Lower lobe of right lung (tissue), 2 donors: ENCODE measurements around the gene KAT2A. TPM values are rescaled to one million over a fixed set of nuclear protein-coding genes. Genes with fewer than 3 reads are reported as not detected.

Experiments used
- ATAC-seq, 2 donors: fragments of 200-7000 bp; cut with Tn5 transposase; one replicate each; pipeline ENCODE4 v1.9.1; 2020 to 2022; ENCODE audit warnings: mild to moderate bottlenecking in 2 of 2, moderate library complexity in 2 of 2
- DNase-seq: peaks from one replicate; pipeline ENCODE4 v3.0.0-alpha.2; 2020
- H3K27ac ChIP-seq: fragments of 200-600 bp; one replicate; pipeline ENCODE4 v1.8.0; 2022
- H3K27me3 ChIP-seq: fragments of 200-600 bp; one replicate; pipeline ENCODE4 v1.8.0; 2022; ENCODE audit warnings: low read depth
- H3K36me3 ChIP-seq: fragments of 200-600 bp; one replicate; pipeline ENCODE4 v1.8.0; 2022; ENCODE audit warnings: mild to moderate bottlenecking
- H3K4me1 ChIP-seq: fragments of 200-600 bp; one replicate; pipeline ENCODE4 v1.8.0; 2022
- H3K4me3 ChIP-seq: fragments of 200-600 bp; one replicate; pipeline ENCODE4 v1.8.0; 2022; ENCODE audit warnings: mild to moderate bottlenecking
- H3K9me3 ChIP-seq: fragments of 200-600 bp; one replicate; pipeline ENCODE4 v1.8.0; 2022
- intact Hi-C: fragments of 100-400 bp; cut with DNase I; formaldehyde crosslinking; loops from one replicate; pipeline ENCODE4 v1.11.0; 2022
- total RNA-seq: library from RNA; stranded (reverse); fragmentation: NEBNext Ultra II Directional; extraction: Animal tissue kit (Norgen Biotek cat#: 25700); gene quantifications from one replicate; pipeline ENCODE4 v1.2.1, GENCODE V29; 2021
- TF ChIP-seq, protein P1 (sequence below): fragments of 200-600 bp; IDR thresholded peaks from one replicate; pipeline ENCODE4 v1.8.0; 2022; ENCODE audit warnings: antibody characterized with exemption, mild to moderate bottlenecking
- donor health status: DM: no; HTN: yes; CAD: no; lungs with severe emphysema.

The KAT2A gene
- total RNA-seq, 1 donor from 2014 or later, result 41.6 TPM

DNA sequence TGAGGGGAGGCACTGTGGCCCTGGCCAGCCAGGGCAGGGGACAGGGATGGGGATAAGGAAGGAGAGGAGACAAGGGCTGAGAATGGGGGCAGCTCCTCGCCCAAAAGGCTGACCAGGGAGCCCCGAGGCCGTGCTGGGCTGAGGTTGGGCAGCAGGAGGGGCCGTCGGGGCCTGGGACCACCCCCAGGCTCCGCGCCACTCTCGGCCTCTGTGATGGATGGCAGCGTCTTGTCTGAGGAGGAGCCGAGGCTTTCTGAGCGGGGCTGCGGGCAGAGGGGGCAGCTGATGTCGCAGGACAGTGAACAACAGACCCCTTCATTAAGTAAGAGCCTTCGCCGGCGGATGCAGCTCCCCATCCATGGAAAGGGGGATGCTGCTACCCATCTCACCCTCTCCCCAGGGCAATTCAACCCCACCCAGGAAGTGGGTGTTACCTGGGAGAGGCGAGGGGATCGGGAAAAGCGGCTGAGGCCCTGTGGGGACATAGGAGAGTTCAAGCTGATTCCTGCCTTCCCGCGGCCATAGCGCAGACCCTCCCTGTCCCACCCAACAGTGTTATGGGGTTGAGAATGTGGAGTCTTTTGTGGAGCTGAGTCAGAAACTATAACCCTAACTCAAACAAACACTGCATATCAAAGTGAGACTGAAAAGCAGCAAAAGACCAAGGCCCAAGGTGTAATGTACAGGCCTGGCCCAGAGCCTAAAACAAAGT lies 42.7 kb upstream of the KAT2A start:
- ATAC-seq (no peak), DNase-seq (no peak)
- H3K27me3 ChIP-seq, result no peaks in the 10 kb centered on the region
- TF ChIP-seq, protein P1, sequence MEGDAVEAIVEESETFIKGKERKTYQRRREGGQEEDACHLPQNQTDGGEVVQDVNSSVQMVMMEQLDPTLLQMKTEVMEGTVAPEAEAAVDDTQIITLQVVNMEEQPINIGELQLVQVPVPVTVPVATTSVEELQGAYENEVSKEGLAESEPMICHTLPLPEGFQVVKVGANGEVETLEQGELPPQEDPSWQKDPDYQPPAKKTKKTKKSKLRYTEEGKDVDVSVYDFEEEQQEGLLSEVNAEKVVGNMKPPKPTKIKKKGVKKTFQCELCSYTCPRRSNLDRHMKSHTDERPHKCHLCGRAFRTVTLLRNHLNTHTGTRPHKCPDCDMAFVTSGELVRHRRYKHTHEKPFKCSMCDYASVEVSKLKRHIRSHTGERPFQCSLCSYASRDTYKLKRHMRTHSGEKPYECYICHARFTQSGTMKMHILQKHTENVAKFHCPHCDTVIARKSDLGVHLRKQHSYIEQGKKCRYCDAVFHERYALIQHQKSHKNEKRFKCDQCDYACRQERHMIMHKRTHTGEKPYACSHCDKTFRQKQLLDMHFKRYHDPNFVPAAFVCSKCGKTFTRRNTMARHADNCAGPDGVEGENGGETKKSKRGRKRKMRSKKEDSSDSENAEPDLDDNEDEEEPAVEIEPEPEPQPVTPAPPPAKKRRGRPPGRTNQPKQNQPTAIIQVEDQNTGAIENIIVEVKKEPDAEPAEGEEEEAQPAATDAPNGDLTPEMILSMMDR, result no peak
- intact Hi-C loops, result no loop called here
- no peaks in the 10 kb centered on the region for H3K36me3 ChIP-seq
- no peak overlapping the region for H3K4me3 ChIP-seq
- no peaks in the 10 kb centered on the region for H3K4me1 ChIP-seq
- no peak overlapping the region for H3K27ac ChIP-seq
- H3K9me3 ChIP-seq, result no peaks in the 10 kb centered on the region

DNA sequence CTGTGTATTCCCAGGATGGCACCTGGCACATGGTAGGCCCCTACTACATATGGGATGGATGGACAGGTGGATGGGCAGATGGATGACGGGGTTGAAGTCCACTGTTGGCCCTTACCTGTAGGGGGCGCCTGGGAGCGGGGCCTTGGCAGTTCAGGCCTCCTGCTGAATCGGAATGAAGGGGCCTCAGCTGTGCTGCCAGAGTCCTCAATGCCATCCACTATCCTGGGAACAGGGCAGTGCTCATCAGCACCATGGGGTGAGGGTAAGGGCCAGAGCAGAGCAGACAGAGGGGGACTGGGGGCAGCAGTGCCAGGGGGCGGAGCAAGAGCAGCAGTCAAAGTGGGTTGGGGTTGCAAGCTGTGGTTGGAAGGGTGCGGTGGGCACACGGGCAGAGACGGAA lies 41.9 kb upstream of the KAT2A start:
- ATAC-seq (peak; percentile 22 to 23), DNase-seq (no peak)
- intact Hi-C loops, result no loop called here
- Histone ChIP-seq H3K4me1 (no peaks in the 10 kb centered on the region), H3K4me3 (no peak overlapping the region), H3K27me3 (no peaks in the 10 kb centered on the region), H3K27ac (no peak overlapping the region), H3K36me3 (no peaks in the 10 kb centered on the region), H3K9me3 (no peaks in the 10 kb centered on the region)
- TF ChIP-seq, protein P1, result peak; percentile 36

DNA sequence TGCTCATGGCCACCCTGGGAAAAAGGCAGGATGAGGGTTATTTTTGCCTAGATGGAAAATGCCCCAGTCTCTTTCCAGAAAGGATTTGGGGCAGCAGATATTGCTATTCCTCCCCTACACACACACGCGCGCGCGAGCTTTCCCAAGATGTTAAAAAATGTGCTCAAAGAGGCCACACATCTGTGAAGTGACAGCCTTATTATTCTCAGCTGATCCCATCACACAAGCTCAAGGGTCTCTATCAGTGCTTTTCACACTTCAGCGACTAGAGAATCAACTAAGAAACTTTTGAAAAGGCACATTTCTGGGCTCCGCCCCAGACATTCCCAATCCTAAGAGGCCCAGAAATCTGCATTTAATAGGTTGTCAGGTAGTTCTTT lies 39.4 kb upstream of the KAT2A start:
- no peaks in the 10 kb centered on the region for H3K27me3 ChIP-seq

DNA sequence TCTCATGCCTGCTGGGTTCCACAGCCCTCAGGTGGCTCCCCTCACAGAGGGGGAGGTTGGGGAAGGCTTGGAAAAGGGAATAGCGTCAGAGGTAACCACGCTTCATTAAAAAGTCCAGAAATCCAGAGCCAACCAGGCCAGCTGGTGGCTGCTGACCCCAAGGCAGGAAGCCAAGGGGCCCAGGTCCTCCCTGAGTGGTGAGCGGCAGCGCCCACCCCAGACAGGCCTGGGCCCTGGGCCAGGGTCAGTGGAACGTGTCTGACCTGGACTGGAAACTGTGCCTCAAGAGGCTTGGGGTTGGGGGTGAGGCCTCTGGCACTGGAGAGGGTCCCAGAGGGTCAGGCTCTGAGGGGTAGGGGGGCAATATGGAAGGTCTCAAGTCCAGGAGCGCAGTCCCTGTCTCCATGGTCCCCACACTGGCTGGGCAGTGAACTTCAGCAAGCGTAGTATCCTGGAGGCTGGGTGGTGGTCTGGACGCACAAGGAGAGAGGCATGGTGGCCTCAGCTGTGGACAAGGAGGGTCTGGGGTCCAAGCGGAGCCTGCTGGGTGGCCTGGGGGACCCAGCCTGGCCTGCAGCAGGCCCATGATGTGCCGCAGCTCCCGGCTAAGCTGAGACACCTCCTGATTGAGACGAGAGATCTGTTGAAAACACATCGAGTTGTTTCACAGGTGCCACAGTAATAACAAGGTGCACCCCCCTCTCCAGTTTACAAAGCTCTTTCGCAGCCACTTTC lies 38.8 kb upstream of the KAT2A start:
- H3K4me1 ChIP-seq, result peaks cover 8% of the 10 kb centered on the region
- intact Hi-C loops, result no loop called here
- TF ChIP-seq, protein P1, result no peak
- no peaks in the 10 kb centered on the region for H3K36me3 ChIP-seq
- ATAC-seq (no peak), DNase-seq (no peak)
- no peaks in the 10 kb centered on the region for H3K27me3 ChIP-seq
- H3K27ac ChIP-seq, result no peak overlapping the region
- H3K9me3 ChIP-seq, result no peaks in the 10 kb centered on the region
- no peak overlapping the region for H3K4me3 ChIP-seq

More for the DNA sequence above, 39.4 kb upstream of the KAT2A start:
- TF ChIP-seq, protein P1, result no peak
- ATAC-seq, result no peak
- Histone ChIP-seq H3K27ac (no peak overlapping the region), H3K4me1 (peaks cover 4% of the 10 kb centered on the region), H3K36me3 (no peaks in the 10 kb centered on the region), H3K9me3 (no peaks in the 10 kb centered on the region), H3K4me3 (no peak overlapping the region)
- intact Hi-C loops, result no loop called here
- DNase-seq, result no peak

DNA sequence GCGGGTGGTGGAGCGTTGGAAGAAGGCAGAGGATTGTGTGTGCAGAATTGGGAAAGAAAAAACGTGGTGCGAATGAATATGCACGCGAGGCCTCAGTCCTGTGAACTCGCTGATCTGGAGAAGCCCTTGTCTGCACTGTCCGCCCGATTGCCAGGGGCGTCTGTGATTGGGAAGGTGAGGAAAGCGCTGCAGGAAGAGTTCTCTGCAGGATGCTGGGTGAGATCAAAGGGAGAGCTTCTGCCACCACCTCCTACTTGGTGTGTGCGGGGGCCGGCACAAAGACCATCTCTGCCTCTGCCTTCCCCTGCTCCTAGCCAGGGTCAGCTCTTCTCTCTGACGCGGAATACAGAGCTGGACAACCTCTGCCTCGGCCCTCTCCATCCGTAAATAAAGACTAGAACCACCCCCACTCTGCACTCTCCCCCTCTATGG lies 34.5 kb upstream of the KAT2A start:
- Histone ChIP-seq H3K27me3 (no peaks in the 10 kb centered on the region), H3K4me3 (peak overlapping the region; percentile 100), H3K27ac (peak overlapping the region; percentile 92), H3K36me3 (peaks cover 11% of the 10 kb centered on the region), H3K4me1 (peaks cover 37% of the 10 kb centered on the region), H3K9me3 (no peaks in the 10 kb centered on the region)
- intact Hi-C loops, result no loop called here
- ATAC-seq (no peak), DNase-seq (no peak)
- TF ChIP-seq, protein P1, result no peak
